Retinal pigment epithelial cell (primary cell): ENCODE measurements around the gene UPF3A.

ENCODE experiments used
- DNase-seq: peaks from one replicate; pipeline ENCODE4 v3.0.0-alpha.2; 2010; ENCODE audit warnings: low read depth
- H3K4me3 ChIP-seq: 2 replicates; pipeline ENCODE4 v1.5.1; 2011; ENCODE audit warnings: mild to moderate bottlenecking, low read length, control low read depth, moderate library complexity
- TF ChIP-seq, protein P1 (sequence below): conservative IDR thresholded peaks from 2 replicates; pipeline ENCODE4 v1.5.1; 2011; ENCODE audit warnings: low read depth, low read length, control low read depth, inconsistent platforms

The UPF3A gene, protein sequence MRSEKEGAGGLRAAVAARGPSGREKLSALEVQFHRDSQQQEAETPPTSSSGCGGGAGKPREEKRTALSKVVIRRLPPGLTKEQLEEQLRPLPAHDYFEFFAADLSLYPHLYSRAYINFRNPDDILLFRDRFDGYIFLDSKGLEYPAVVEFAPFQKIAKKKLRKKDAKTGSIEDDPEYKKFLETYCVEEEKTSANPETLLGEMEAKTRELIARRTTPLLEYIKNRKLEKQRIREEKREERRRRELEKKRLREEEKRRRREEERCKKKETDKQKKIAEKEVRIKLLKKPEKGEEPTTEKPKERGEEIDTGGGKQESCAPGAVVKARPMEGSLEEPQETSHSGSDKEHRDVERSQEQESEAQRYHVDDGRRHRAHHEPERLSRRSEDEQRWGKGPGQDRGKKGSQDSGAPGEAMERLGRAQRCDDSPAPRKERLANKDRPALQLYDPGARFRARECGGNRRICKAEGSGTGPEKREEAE

DNA sequence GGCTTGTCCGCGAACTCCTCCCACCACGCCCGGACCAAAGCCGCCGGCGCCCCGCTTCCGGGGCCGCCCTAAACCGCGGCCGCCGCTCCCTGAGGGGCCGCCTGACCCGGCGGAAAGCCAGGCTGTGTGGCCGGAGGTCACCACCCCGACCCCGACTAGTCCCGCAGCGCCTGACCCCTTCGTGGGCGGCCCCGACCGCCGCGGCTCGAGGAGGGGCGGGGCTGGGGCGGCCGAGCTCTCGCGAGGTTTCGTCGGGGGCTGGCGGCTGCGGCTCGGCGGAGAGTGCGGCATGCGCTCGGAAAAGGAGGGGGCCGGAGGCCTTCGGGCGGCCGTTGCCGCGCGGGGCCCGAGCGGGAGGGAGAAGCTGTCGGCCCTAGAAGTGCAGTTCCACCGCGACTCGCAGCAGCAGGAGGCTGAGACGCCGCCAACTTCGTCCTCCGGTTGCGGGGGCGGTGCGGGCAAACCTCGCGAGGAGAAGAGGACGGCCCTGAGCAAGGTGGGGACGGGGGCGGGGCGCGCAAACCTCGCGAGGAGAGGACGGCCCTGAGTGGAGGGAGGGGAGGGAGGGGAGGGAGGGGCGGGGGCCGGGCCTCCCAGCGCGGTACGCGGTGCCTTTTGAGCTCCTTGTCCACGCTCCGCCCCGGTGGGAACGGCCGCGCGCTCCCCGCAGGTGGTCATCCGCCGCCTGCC is at the start of gene UPF3A:
Gene UPF3A, plus strand, starts transcription at position 251 of the 690 bp plus-strand sequence. Its CDS starts 39 bp downstream, at position 290.
- H3K4me3 ChIP-seq, result peak within 1 kb of the TSS; percentile 69
- peak; percentile 54 for DNase-seq
- TF ChIP-seq, protein P1, sequence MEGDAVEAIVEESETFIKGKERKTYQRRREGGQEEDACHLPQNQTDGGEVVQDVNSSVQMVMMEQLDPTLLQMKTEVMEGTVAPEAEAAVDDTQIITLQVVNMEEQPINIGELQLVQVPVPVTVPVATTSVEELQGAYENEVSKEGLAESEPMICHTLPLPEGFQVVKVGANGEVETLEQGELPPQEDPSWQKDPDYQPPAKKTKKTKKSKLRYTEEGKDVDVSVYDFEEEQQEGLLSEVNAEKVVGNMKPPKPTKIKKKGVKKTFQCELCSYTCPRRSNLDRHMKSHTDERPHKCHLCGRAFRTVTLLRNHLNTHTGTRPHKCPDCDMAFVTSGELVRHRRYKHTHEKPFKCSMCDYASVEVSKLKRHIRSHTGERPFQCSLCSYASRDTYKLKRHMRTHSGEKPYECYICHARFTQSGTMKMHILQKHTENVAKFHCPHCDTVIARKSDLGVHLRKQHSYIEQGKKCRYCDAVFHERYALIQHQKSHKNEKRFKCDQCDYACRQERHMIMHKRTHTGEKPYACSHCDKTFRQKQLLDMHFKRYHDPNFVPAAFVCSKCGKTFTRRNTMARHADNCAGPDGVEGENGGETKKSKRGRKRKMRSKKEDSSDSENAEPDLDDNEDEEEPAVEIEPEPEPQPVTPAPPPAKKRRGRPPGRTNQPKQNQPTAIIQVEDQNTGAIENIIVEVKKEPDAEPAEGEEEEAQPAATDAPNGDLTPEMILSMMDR, result no peak

DNA sequence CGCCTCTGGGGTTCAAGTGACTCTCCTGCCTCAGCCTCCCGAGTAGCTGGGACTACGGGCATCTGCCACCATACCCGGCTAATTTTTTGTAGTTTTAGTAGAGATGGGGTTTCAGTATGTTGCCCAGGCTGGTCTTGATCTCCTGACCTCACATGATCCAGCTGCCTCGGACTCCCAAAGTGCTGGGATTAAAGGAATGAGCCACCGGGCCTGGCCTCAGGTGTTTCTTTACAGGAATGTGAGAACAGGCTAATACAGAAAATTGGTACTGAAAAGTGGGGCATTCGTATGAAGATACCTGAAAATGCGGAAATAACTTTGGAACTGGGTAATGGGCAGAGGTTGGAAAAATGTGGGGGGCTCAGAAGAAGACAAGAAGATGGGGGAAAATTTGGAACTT is 49.5 kb upstream of the UPF3A start:
- DNase-seq, result no peak
- TF ChIP-seq, protein P1, result no peak

DNA sequence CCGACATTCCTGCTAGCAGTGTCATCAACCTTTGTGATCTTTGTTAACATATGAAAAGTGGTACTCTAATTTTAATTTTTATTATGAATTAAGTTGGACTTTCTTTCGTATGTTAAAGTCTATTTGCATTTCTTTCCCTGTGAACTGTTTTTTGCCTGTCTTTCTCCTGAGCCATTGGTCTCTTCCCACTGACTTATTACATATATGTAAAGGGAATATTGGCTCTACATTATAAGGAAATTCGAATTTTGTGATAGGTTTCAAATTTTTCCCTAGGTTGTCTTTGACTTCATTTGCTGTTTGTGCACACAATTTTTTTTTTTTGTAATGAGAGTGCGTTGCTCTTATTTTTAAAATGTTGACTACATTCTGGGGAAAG is 47.1 kb upstream of the UPF3A start:
- TF ChIP-seq, protein P1, result no peak
- DNase-seq, result no peak
- peak overlapping the region; percentile 52 for H3K4me3 ChIP-seq

More for the DNA sequence above, 49.5 kb upstream of the UPF3A start:
- no peak overlapping the region for H3K4me3 ChIP-seq

GRCh38 chr13:114234645-114235421 is 46.6 kb upstream of the UPF3A start, which contains the start of gene CDC16:
Gene CDC16, plus strand, starts transcription at chr13:114234897. Its CDS starts 188 bp downstream, at chr13:114235085.
- peak; percentile 63 for DNase-seq
- TF ChIP-seq, protein P1, result no peak
- H3K4me3 ChIP-seq, result peak within 1 kb of the TSS; percentile 52

- no peak for DNase-seq
- H3K4me3 ChIP-seq, result peak overlapping the region; percentile 52
- TF ChIP-seq, protein P1, result no peak
Measured at GRCh38 chr13:114235697-114236096, 45.7 kb upstream of the UPF3A start.

- H3K4me3 ChIP-seq, result peak overlapping the region; percentile 52
- DNase-seq, result no peak
- TF ChIP-seq, protein P1, result no peak
Measured at GRCh38 chr13:114236227-114236626, 45.2 kb upstream of the UPF3A start.
